GM12878 (cell line): ENCODE results near the gene PDCD6IP. TPM values are rescaled to one million over a fixed set of nuclear protein-coding genes. Genes with fewer than 3 reads are reported as not detected.

ENCODE experiments used
- ATAC-seq: fragments of 200-7000 bp; cut with Tn5 transposase; 3 replicates; pipeline ENCODE4 v1.9.1; 2020; ENCODE audit warnings: mild to moderate bottlenecking, moderate library complexity
- BruUV-seq: library from RNA; stranded (reverse); fragments of 400-500 nt; replicated peaks from 2 replicates; lab custom pipeline; 2021; lab: Mats Ljungman, UMichigan
- CTCF ChIA-PET: fragments of 300-600 bp; sonication (Branson Sonifier 250); formaldehyde crosslinking; extraction: SDS; loops from one replicate; lab custom pipeline; 2021; ENCODE audit warnings: inconsistent platforms; lab: Yijun Ruan, JAX
- POLR2A ChIA-PET: fragments of 350-600 bp; formaldehyde crosslinking; extraction: SDS; loops from one replicate; lab custom pipeline; 2021; ENCODE audit warnings: inconsistent platforms; lab: Charles Lee
- RAD21 ChIA-PET: fragments of 300-600 bp; sonication (Branson Sonifier 250); formaldehyde crosslinking; loops from one replicate; lab custom pipeline; 2023; ENCODE audit warnings: antibody characterized with exemption; ENCODE audit not compliant: unreplicated experiment; lab: Charles Lee
- SMC1A ChIA-PET: fragments of 300-600 bp; sonication (Branson Sonifier 250); formaldehyde crosslinking; loops from one replicate; lab custom pipeline; 2023; ENCODE audit not compliant: unreplicated experiment, uncharacterized antibody; lab: Charles Lee
- DNase-seq: peaks from one replicate; pipeline ENCODE4 v3.0.0-alpha.2; 2011; ENCODE audit warnings: low read depth, low spot score
- FAIRE-seq: peaks from 3 replicates; lab custom pipeline; 2011; peaks lifted over from hg19 to GRCh38; lab: Jason Lieb, UNC
- H2AFZ ChIP-seq: 2 replicates; pipeline ENCODE4 v1.6.0; 2011; ENCODE audit warnings: low read depth, low read length, control low read depth; ENCODE audit not compliant: control insufficient read depth
- H3K27ac ChIP-seq: 2 replicates; pipeline ENCODE4 v1.5.1; 2011; ENCODE audit warnings: control low read depth; ENCODE audit not compliant: control insufficient read depth, insufficient read depth
- H3K27me3 ChIP-seq, 2 experiments: replicated peaks in 1 of 2; 2 replicates each; pipeline versions ENCODE4 v1.6.0 to v1.6.1; 2011; ENCODE audit warnings: low read length in 1 of 2; ENCODE audit not compliant: control insufficient read depth in 2 of 2, insufficient read depth in 2 of 2
- H3K36me3 ChIP-seq, 2 experiments: 2 replicates each; pipeline ENCODE4 v1.5.1; 2011; ENCODE audit warnings: low read length in 1 of 2; ENCODE audit not compliant: control insufficient read depth in 2 of 2, insufficient read depth in 2 of 2
- H3K4me1 ChIP-seq: 2 replicates; pipeline ENCODE4 v1.6.1; 2011; ENCODE audit warnings: mild to moderate bottlenecking, low read length, moderate library complexity, mixed read lengths; ENCODE audit not compliant: control insufficient read depth, insufficient read depth
- H3K4me2 ChIP-seq: 2 replicates; pipeline ENCODE4 v1.6.0; 2011; ENCODE audit warnings: control low read depth; ENCODE audit not compliant: control insufficient read depth, insufficient read depth
- H3K4me3 ChIP-seq: fragments of 200-600 bp; sonication (generic); 2 replicates; pipeline ENCODE4 v1.5.1; 2016
- H3K79me2 ChIP-seq: 2 replicates; pipeline ENCODE4 v1.6.0; 2011; ENCODE audit warnings: low read length; ENCODE audit not compliant: control insufficient read depth, insufficient read depth
- H3K9ac ChIP-seq: 2 replicates; pipeline ENCODE4 v1.8.0; 2011; ENCODE audit warnings: low read length, control low read depth, mixed read lengths; ENCODE audit not compliant: control insufficient read depth, insufficient read depth
- H3K9me3 ChIP-seq: replicated peaks from 3 replicates; pipeline ENCODE4 v1.5.1; 2011; ENCODE audit warnings: mild to moderate bottlenecking, low read length; ENCODE audit not compliant: control insufficient read depth, insufficient read depth
- H4K20me1 ChIP-seq: 2 replicates; pipeline ENCODE4 v1.6.0; 2011; ENCODE audit not compliant: control insufficient read depth, insufficient read depth
- CEBPB ChIP-seq, 2 experiments: fragments of 150-350 bp in 1 of 2; IDR thresholded peaks; 2 replicates each; pipeline ENCODE4 v1.6.1; 2012 to 2014; ENCODE audit warnings: low read depth in 2 of 2, low read length in 2 of 2, borderline replicate concordance in 1 of 2, inconsistent platforms in 1 of 2
- FOXM1 ChIP-seq: IDR thresholded peaks from 2 replicates; pipeline ENCODE4 v1.6.1; 2012; ENCODE audit warnings: low read depth, mild to moderate bottlenecking, inconsistent platforms, low read length, moderate library complexity
- IKZF1 ChIP-seq: fragments of 450-650 bp; conservative IDR thresholded peaks from 2 replicates; pipeline ENCODE4 v1.6.1; 2017; ENCODE audit warnings: antibody characterized with exemption, mild to moderate bottlenecking
- NFYA ChIP-seq: IDR thresholded peaks from 2 replicates; pipeline ENCODE4 v1.6.1; 2011; ENCODE audit warnings: low read depth, mild to moderate bottlenecking, low read length, improper control_type of control experiment, borderline replicate concordance
- PML ChIP-seq: IDR thresholded peaks from 2 replicates; pipeline ENCODE4 v1.6.1; 2012; ENCODE audit warnings: low read length, inconsistent platforms
- REST ChIP-seq: IDR thresholded peaks from 2 replicates; pipeline ENCODE4 v1.6.1; 2012; ENCODE audit warnings: mild to moderate bottlenecking, low read depth, low read length
- SMAD1 ChIP-seq: fragments of 450-650 bp; IDR thresholded peaks from 2 replicates; pipeline ENCODE4 v1.6.1; 2018; ENCODE audit warnings: mild to moderate bottlenecking, low read depth; ENCODE audit not compliant: partially characterized antibody
- TCF3 ChIP-seq: IDR thresholded peaks from 2 replicates; pipeline ENCODE4 v1.6.1; 2012; ENCODE audit warnings: low read depth, mild to moderate bottlenecking, low read length, borderline replicate concordance; ENCODE audit not compliant: insufficient read depth
- in situ Hi-C: fragments of 300-500 bp; cut with MboI; formaldehyde crosslinking; loops from 9 replicates; pipeline ENCODE4 v1.14.3; 2018; ENCODE audit warnings: mixed read lengths
- intact Hi-C: fragments of 100-400 bp; cut with micrococcal nuclease; formaldehyde crosslinking; loops from one replicate; pipeline ENCODE4 v1.14.2; 2022; ENCODE audit not compliant: unreplicated experiment
- polyA plus RNA-seq, 11 experiments: library from polyadenylated mRNA; depleted of rRNA in 4 of 11; unstranded in 6 of 11; stranded (reverse) in 5 of 11; fragments of >200 nt; fragmentation: Nextera tagmentation in 4 of 11; fragmentation: Illumina TruSeq in 1 of 11; extraction: Ambion mirVana in 4 of 11; extraction: Trizol in 1 of 11; gene quantifications; 1 replicate in 1 of 11; 2 replicates in 10 of 11; pipeline versions ENCODE4 v1.2.1 to v1.2.3, GENCODE V29; 2011 to 2016; ENCODE audit warnings: inconsistent platforms in 2 of 11, missing spikeins in 2 of 11, low read depth in 1 of 11
- total RNA-seq, 4 experiments: library from RNA; depleted of rRNA in 3 of 4; stranded (reverse); fragments of >200 nt in 3 of 4; fragmentation: Illumina TruSeq in 1 of 4; extraction: Trizol in 1 of 4; gene quantifications; 2 replicates each; pipeline versions ENCODE4 v1.2.1 to v1.2.3, GENCODE V29; 2013 to 2021
- TF ChIP-seq, protein P1 (sequence below): IDR thresholded peaks from 2 replicates; pipeline ENCODE4 v1.6.1; 2012; ENCODE audit warnings: low read depth, low read length, improper control_type of control experiment
- TF ChIP-seq, protein P2 (sequence below): fragments of 450-650 bp; conservative IDR thresholded peaks from 2 replicates; pipeline ENCODE4 v1.6.1; 2017; ENCODE audit warnings: mild to moderate bottlenecking, moderate library complexity
- TF ChIP-seq, protein P3 (sequence below): IDR thresholded peaks from 2 replicates; pipeline ENCODE4 v1.6.1; 2011; ENCODE audit warnings: low read depth, low read length, improper control_type of control experiment, borderline replicate concordance
- TF ChIP-seq, protein P4 (sequence below): fragments of 450-650 bp; formaldehyde crosslinking; IDR thresholded peaks from 2 replicates; pipeline ENCODE4 v1.4.0; 2020; ENCODE audit warnings: mild to moderate bottlenecking, moderate library complexity

The PDCD6IP gene
- total and polyA plus RNA-seq, 10 of the 15 experiments (the other 5 are each of a cell fraction or from before 2014, with no cell fraction given), result 16.0 to 169 (median 81.2) TPM

- ATAC-seq (no peak), FAIRE-seq (no peak), DNase-seq (no peak)
- Histone ChIP-seq H3K27me3 (no peaks in the 10 kb centered on the region), H2AFZ (no peak overlapping the region), H3K27ac (no peak overlapping the region), H3K9ac (no peak overlapping the region), H3K36me3 (no peaks in the 10 kb centered on the region), H3K4me1 (peaks cover 4% of the 10 kb centered on the region; the same call in 1 of the 2 replicates), H4K20me1 (no peaks in the 10 kb centered on the region), H3K4me3 (no peak overlapping the region), H3K9me3 (no peaks in the 10 kb centered on the region), H3K4me2 (no peak overlapping the region), H3K79me2 (peaks cover 15% of the 10 kb centered on the region)
- ChIA-PET POLR2A (no interaction called here), CTCF (interaction anchor here (0.7 to 6.4 kb wide), 3 partner anchors 9 to 679 kb away, joined by 3 to 43 read pairs (median 8); no protein-coding TSS in a partner anchor), SMC1A (interaction anchor here (0.6 to 1.1 kb wide), 3 partner anchors 8 to 18 kb away, joined by 3 read pairs; no protein-coding TSS in a partner anchor), RAD21 (interaction anchor here (0.6 to 1.9 kb wide), 2 partner anchors 8 to 141 kb away, joined by 3 to 5 read pairs; no protein-coding TSS in a partner anchor)
- no TSS peak for BruUV-seq
- intact Hi-C loops (loop anchor here (10.0 kb wide), 1 partner anchor 360 kb away; no protein-coding TSS in a partner anchor), in situ Hi-C loops (no loop called here)
- TF ChIP-seq IKZF1 (no peak), PML (no peak), REST (no peak), TCF3 (no peak), NFYA (no peak), SMAD1 (no peak), FOXM1 (no peak), CEBPB (IDR thresholded peaks at IDR 0.05; ENCODE audit: borderline replicate concordance in 1 of 2, low read depth in 2 of 2, low read length in 2 of 2) (no peak)
- TF ChIP-seq, protein P1, sequence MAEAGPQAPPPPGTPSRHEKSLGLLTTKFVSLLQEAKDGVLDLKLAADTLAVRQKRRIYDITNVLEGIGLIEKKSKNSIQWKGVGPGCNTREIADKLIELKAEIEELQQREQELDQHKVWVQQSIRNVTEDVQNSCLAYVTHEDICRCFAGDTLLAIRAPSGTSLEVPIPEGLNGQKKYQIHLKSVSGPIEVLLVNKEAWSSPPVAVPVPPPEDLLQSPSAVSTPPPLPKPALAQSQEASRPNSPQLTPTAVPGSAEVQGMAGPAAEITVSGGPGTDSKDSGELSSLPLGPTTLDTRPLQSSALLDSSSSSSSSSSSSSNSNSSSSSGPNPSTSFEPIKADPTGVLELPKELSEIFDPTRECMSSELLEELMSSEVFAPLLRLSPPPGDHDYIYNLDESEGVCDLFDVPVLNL, result no peak
- TF ChIP-seq, protein P2, sequence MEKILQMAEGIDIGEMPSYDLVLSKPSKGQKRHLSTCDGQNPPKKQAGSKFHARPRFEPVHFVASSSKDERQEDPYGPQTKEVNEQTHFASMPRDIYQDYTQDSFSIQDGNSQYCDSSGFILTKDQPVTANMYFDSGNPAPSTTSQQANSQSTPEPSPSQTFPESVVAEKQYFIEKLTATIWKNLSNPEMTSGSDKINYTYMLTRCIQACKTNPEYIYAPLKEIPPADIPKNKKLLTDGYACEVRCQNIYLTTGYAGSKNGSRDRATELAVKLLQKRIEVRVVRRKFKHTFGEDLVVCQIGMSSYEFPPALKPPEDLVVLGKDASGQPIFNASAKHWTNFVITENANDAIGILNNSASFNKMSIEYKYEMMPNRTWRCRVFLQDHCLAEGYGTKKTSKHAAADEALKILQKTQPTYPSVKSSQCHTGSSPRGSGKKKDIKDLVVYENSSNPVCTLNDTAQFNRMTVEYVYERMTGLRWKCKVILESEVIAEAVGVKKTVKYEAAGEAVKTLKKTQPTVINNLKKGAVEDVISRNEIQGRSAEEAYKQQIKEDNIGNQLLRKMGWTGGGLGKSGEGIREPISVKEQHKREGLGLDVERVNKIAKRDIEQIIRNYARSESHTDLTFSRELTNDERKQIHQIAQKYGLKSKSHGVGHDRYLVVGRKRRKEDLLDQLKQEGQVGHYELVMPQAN, result no peak
- TF ChIP-seq, protein P3, sequence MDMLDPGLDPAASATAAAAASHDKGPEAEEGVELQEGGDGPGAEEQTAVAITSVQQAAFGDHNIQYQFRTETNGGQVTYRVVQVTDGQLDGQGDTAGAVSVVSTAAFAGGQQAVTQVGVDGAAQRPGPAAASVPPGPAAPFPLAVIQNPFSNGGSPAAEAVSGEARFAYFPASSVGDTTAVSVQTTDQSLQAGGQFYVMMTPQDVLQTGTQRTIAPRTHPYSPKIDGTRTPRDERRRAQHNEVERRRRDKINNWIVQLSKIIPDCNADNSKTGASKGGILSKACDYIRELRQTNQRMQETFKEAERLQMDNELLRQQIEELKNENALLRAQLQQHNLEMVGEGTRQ, result no peak
- TF ChIP-seq, protein P4, sequence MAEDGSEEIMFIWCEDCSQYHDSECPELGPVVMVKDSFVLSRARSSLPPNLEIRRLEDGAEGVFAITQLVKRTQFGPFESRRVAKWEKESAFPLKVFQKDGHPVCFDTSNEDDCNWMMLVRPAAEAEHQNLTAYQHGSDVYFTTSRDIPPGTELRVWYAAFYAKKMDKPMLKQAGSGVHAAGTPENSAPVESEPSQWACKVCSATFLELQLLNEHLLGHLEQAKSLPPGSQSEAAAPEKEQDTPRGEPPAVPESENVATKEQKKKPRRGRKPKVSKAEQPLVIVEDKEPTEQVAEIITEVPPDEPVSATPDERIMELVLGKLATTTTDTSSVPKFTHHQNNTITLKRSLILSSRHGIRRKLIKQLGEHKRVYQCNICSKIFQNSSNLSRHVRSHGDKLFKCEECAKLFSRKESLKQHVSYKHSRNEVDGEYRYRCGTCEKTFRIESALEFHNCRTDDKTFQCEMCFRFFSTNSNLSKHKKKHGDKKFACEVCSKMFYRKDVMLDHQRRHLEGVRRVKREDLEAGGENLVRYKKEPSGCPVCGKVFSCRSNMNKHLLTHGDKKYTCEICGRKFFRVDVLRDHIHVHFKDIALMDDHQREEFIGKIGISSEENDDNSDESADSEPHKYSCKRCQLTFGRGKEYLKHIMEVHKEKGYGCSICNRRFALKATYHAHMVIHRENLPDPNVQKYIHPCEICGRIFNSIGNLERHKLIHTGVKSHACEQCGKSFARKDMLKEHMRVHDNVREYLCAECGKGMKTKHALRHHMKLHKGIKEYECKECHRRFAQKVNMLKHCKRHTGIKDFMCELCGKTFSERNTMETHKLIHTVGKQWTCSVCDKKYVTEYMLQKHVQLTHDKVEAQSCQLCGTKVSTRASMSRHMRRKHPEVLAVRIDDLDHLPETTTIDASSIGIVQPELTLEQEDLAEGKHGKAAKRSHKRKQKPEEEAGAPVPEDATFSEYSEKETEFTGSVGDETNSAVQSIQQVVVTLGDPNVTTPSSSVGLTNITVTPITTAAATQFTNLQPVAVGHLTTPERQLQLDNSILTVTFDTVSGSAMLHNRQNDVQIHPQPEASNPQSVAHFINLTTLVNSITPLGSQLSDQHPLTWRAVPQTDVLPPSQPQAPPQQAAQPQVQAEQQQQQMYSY (CRISPR knock-in tag), result no peak
These were observed 3.3 kb upstream of the PDCD6IP start for GRCh38 chr3:33795131-33795530.
